Daoy (cell line): ENCODE results near the gene ZNF681. TPM values are rescaled to one million over a fixed set of nuclear protein-coding genes. Genes with fewer than 3 reads are reported as not detected.
"Not testable (repeated sequence)": the region's sequence is repeated elsewhere in the genome, so short reads cannot be mapped to it uniquely, and the experiment has no call there.

Experiments
- DNase-seq: peaks from one replicate; pipeline ENCODE4 v3.0.0-alpha.2; 2015; ENCODE audit warnings: low read depth
- total RNA-seq: library from RNA; depleted of rRNA; stranded (reverse); fragments of >200 nt; shearing (Covaris generic); gene quantifications from 2 replicates; pipeline ENCODE4 v1.2.3, GENCODE V29; 2014; rRNA removed

The ZNF681 gene
- total RNA-seq, 1 experiment from 2014 or later, result 1.9 TPM

- not testable (repeated sequence) for DNase-seq
Measured at GRCh38 chr19:23692937-23693336, 65.8 kb downstream of the ZNF681 start.

Other genes with a start within 250 kb of the ZNF681 start
- gene ZNF675, start 71.7 kb downstream of the ZNF681 start, total RNA-seq, result 15.4 and 19.8 TPM in 2 replicates
- 8.9 and 13.9 TPM in 2 replicates for gene ZNF726, start 156.0 kb upstream of the ZNF681 start, total RNA-seq